SJSA1 (cell line): ENCODE measurements around the gene DDX19B. TPM values are rescaled to one million over a fixed set of nuclear protein-coding genes. Genes with fewer than 3 reads are reported as not detected.
A peak's percentile ranks its signal among the peaks of the same experiment; 100 is the strongest.
"Not testable (repeated sequence)": the region's sequence is repeated elsewhere in the genome, so short reads cannot be mapped to it uniquely, and the experiment has no call there.

Experiments used
- DNase-seq, 2 experiments: peaks; one replicate each; pipeline ENCODE4 v3.0.0-alpha.2; 2015 to 2020; ENCODE audit warnings: low spot score in 2 of 2, low read depth in 1 of 2
- H3K27ac ChIP-seq: fragments of 250-450 bp; sonication (Bioruptor Pico); 2 replicates; pipeline ENCODE4 v1.5.1; 2020; ENCODE audit warnings: mild to moderate bottlenecking, moderate library complexity
- H3K27me3 ChIP-seq: fragments of 250-450 bp; sonication (Bioruptor Pico); replicated peaks from 2 replicates; pipeline ENCODE4 v1.5.1; 2020; ENCODE audit warnings: mild to moderate bottlenecking, moderate library complexity
- H3K36me3 ChIP-seq: fragments of 250-450 bp; sonication (Bioruptor Pico); 2 replicates; pipeline ENCODE4 v1.5.1; 2020; ENCODE audit warnings: mild to moderate bottlenecking
- H3K4me1 ChIP-seq: fragments of 250-450 bp; sonication (Bioruptor Pico); replicated peaks from 2 replicates; pipeline ENCODE4 v1.6.1; 2021; ENCODE audit warnings: mild to moderate bottlenecking
- H3K4me3 ChIP-seq: fragments of 250-450 bp; sonication (Bioruptor Pico); 2 replicates; pipeline ENCODE4 v1.5.1; 2020; ENCODE audit warnings: mild to moderate bottlenecking
- H3K9me3 ChIP-seq: fragments of 250-450 bp; sonication (Bioruptor Pico); replicated peaks from 2 replicates; pipeline ENCODE4 v1.5.1; 2020; ENCODE audit warnings: mild to moderate bottlenecking
- total RNA-seq: library from RNA; depleted of rRNA; stranded (reverse); fragments of >200 nt; shearing (Covaris generic); gene quantifications from 2 replicates; pipeline ENCODE4 v1.2.3, GENCODE V29; 2014

DDX19B gene
- total RNA-seq, 1 experiment from 2014 or later: 39.6 TPM

- peaks cover 57% of the 10 kb centered on the region for H3K36me3 ChIP-seq
- H3K4me3 ChIP-seq: no peak overlapping the region
- DNase-seq: no peak
- H3K9me3 ChIP-seq: no peaks in the 10 kb centered on the region
- H3K27ac ChIP-seq: no peak overlapping the region
- H3K4me1 ChIP-seq: peaks cover 14% of the 10 kb centered on the region
- H3K27me3 ChIP-seq: no peaks in the 10 kb centered on the region
Observed at GRCh38 chr16:70348991-70349390, 50.0 kb downstream of the DDX19B start.

- H3K27ac ChIP-seq: no peak overlapping the region
- H3K27me3 ChIP-seq: no peaks in the 10 kb centered on the region
- H3K9me3 ChIP-seq: no peaks in the 10 kb centered on the region
- peaks cover 14% of the 10 kb centered on the region for H3K4me1 ChIP-seq
- H3K4me3 ChIP-seq: no peak overlapping the region
- H3K36me3 ChIP-seq: peaks cover 63% of the 10 kb centered on the region
- DNase-seq: no peak
Observed at GRCh38 chr16:70349783-70350182, 50.8 kb downstream of the DDX19B start.

GRCh38 chr16:70359552-70359951 is 60.6 kb downstream of the DDX19B start:
- Histone ChIP-seq H3K27ac (no peak overlapping the region), H3K4me3 (no peak overlapping the region), H3K27me3 (no peaks in the 10 kb centered on the region), H3K4me1 (no peaks in the 10 kb centered on the region), H3K36me3 (peaks cover 91% of the 10 kb centered on the region), H3K9me3 (no peaks in the 10 kb centered on the region)
- no peak for DNase-seq

GRCh38 chr16:70364399-70364798 is 65.4 kb downstream of the DDX19B start:
- H3K27me3 ChIP-seq: no peaks in the 10 kb centered on the region
- H3K4me1 ChIP-seq: no peaks in the 10 kb centered on the region
- H3K9me3 ChIP-seq: no peaks in the 10 kb centered on the region
- H3K27ac ChIP-seq: no peak overlapping the region
- no peak overlapping the region for H3K4me3 ChIP-seq
- H3K36me3 ChIP-seq: peaks cover 76% of the 10 kb centered on the region
- DNase-seq: no peak

GRCh38 chr16:70370145-70370544 is 71.2 kb downstream of the DDX19B start:
- H3K4me1 ChIP-seq, H3K27me3 ChIP-seq, H3K9me3 ChIP-seq, H3K4me3 ChIP-seq, H3K27ac ChIP-seq: not testable (repeated sequence)
- DNase-seq: peak in 1 of 2 experiments; percentile 49
- peaks cover 75% of the 10 kb centered on the region for H3K36me3 ChIP-seq

GRCh38 chr16:70370924-70371323 is 71.9 kb downstream of the DDX19B start:
- H3K36me3 ChIP-seq: peaks cover 74% of the 10 kb centered on the region
- H3K9me3 ChIP-seq: no peaks in the 10 kb centered on the region
- no peaks in the 10 kb centered on the region for H3K4me1 ChIP-seq
- no peak for DNase-seq
- H3K27ac ChIP-seq: no peak overlapping the region
- no peak overlapping the region for H3K4me3 ChIP-seq
- H3K27me3 ChIP-seq: no peaks in the 10 kb centered on the region

GRCh38 chr16:70372921-70373728 is 74.1 kb downstream of the DDX19B start:
- Histone ChIP-seq H3K9me3 (no peaks in the 10 kb centered on the region), H3K27ac (no peak overlapping the region), H3K36me3 (peaks cover 79% of the 10 kb centered on the region), H3K4me3 (no peak overlapping the region), H3K4me1 (no peaks in the 10 kb centered on the region), H3K27me3 (no peaks in the 10 kb centered on the region)
- DNase-seq: no peak

- Histone ChIP-seq H3K4me1 (peaks cover 3% of the 10 kb centered on the region), H3K27me3 (no peaks in the 10 kb centered on the region), H3K36me3 (peaks cover 85% of the 10 kb centered on the region), H3K9me3 (no peaks in the 10 kb centered on the region), H3K27ac (no peak overlapping the region), H3K4me3 (no peak overlapping the region)
- no peak for DNase-seq
Observed at GRCh38 chr16:70374213-70374612, 75.2 kb downstream of the DDX19B start.

- peaks cover 14% of the 10 kb centered on the region for H3K4me1 ChIP-seq
- peaks cover 82% of the 10 kb centered on the region for H3K36me3 ChIP-seq
- no peaks in the 10 kb centered on the region for H3K27me3 ChIP-seq
- no peak for DNase-seq
- no peak overlapping the region for H3K4me3 ChIP-seq
- no peak overlapping the region for H3K27ac ChIP-seq
- H3K9me3 ChIP-seq: no peaks in the 10 kb centered on the region
Observed at GRCh38 chr16:70375636-70376611, 76.9 kb downstream of the DDX19B start.

- peaks cover 19% of the 10 kb centered on the region for H3K4me1 ChIP-seq
- DNase-seq: no peak
- no peak overlapping the region for H3K4me3 ChIP-seq
- H3K36me3 ChIP-seq: peaks cover 77% of the 10 kb centered on the region
- H3K9me3 ChIP-seq: no peaks in the 10 kb centered on the region
- H3K27ac ChIP-seq: no peak overlapping the region
- H3K27me3 ChIP-seq: no peaks in the 10 kb centered on the region
Observed at GRCh38 chr16:70377782-70378181, 78.8 kb downstream of the DDX19B start.

GRCh38 chr16:70378869-70379493 is 80.0 kb downstream of the DDX19B start:
- peaks cover 69% of the 10 kb centered on the region for H3K36me3 ChIP-seq
- H3K4me3 ChIP-seq: no peak overlapping the region
- no peak overlapping the region for H3K27ac ChIP-seq
- H3K27me3 ChIP-seq: no peaks in the 10 kb centered on the region
- H3K9me3 ChIP-seq: no peaks in the 10 kb centered on the region
- H3K4me1 ChIP-seq: peaks cover 19% of the 10 kb centered on the region
- DNase-seq: no peak

- Histone ChIP-seq H3K27ac (peak overlapping the region; percentile 81), H3K4me1 (peaks cover 19% of the 10 kb centered on the region), H3K36me3 (peaks cover 55% of the 10 kb centered on the region), H3K27me3 (no peaks in the 10 kb centered on the region), H3K4me3 (peak overlapping the region; percentile 66), H3K9me3 (no peaks in the 10 kb centered on the region)
- DNase-seq: peak; percentile 94 to 98
Observed at GRCh38 chr16:70380248-70380918, 81.4 kb downstream of the DDX19B start.

GRCh38 chr16:70380919-70381603 is 82.1 kb downstream of the DDX19B start:
- DNase-seq: peak; percentile 96 to 98
- Histone ChIP-seq H3K27ac (peak overlapping the region; percentile 81), H3K27me3 (no peaks in the 10 kb centered on the region), H3K36me3 (peaks cover 49% of the 10 kb centered on the region), H3K9me3 (no peaks in the 10 kb centered on the region), H3K4me3 (peak overlapping the region; percentile 66), H3K4me1 (peaks cover 19% of the 10 kb centered on the region)
